ENCODE data around the gene IFITM5. TPM values are rescaled to one million over a fixed set of nuclear protein-coding genes. Genes with fewer than 3 reads are reported as not detected.

Gene IFITM5
- total RNA-seq, 4 donors from 2014 or later = not detected

DNA sequence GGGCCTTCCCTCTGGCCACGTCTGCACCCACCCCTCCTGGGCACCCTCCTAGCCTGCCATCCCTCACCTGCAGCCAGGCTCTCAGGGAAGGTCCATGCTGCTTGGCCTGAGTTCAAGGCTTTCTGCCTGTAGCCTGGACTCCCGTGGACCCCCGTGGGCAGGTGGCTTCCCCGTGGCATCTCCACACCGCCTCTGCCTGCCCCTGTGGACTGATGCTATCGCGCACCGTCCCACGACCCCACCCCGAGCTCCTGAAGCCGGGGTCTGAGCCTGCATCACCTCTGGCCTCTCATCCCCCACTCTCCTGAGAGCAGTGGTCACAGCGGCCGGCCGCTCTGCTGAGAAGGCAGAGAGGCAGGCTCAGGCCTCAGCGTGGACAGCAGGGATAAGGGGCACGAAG is 4.5 kb downstream of the IFITM5 start:
- no peak for DNase-seq
- Histone ChIP-seq H3K27ac (no peak overlapping the region), H3K4me3 (no peak overlapping the region), H3K9me3 (no peaks in the 10 kb centered on the region), H3K4me1 (peaks cover 7 to 32% (median 15%) of the 10 kb centered on the region in 3 donors), H3K36me3 (peaks cover 0 to 32% (median 0%) of the 10 kb centered on the region in 3 donors), H3K27me3 (peaks cover 0 to 43% (median 7%) of the 10 kb centered on the region in 4 donors)
- intact Hi-C loops (cut with DNase I) = no loop called here
- WGBS, 2 donors = 100% methylated on average over 1 to 2 of the region's 16 CpGs
- TF ChIP-seq, protein P1, sequence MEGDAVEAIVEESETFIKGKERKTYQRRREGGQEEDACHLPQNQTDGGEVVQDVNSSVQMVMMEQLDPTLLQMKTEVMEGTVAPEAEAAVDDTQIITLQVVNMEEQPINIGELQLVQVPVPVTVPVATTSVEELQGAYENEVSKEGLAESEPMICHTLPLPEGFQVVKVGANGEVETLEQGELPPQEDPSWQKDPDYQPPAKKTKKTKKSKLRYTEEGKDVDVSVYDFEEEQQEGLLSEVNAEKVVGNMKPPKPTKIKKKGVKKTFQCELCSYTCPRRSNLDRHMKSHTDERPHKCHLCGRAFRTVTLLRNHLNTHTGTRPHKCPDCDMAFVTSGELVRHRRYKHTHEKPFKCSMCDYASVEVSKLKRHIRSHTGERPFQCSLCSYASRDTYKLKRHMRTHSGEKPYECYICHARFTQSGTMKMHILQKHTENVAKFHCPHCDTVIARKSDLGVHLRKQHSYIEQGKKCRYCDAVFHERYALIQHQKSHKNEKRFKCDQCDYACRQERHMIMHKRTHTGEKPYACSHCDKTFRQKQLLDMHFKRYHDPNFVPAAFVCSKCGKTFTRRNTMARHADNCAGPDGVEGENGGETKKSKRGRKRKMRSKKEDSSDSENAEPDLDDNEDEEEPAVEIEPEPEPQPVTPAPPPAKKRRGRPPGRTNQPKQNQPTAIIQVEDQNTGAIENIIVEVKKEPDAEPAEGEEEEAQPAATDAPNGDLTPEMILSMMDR (IDR thresholded peaks at IDR 0.05) = no peak
- TF ChIP-seq POLR2A (IDR thresholded peaks at IDR 0.05) = no peak

DNA sequence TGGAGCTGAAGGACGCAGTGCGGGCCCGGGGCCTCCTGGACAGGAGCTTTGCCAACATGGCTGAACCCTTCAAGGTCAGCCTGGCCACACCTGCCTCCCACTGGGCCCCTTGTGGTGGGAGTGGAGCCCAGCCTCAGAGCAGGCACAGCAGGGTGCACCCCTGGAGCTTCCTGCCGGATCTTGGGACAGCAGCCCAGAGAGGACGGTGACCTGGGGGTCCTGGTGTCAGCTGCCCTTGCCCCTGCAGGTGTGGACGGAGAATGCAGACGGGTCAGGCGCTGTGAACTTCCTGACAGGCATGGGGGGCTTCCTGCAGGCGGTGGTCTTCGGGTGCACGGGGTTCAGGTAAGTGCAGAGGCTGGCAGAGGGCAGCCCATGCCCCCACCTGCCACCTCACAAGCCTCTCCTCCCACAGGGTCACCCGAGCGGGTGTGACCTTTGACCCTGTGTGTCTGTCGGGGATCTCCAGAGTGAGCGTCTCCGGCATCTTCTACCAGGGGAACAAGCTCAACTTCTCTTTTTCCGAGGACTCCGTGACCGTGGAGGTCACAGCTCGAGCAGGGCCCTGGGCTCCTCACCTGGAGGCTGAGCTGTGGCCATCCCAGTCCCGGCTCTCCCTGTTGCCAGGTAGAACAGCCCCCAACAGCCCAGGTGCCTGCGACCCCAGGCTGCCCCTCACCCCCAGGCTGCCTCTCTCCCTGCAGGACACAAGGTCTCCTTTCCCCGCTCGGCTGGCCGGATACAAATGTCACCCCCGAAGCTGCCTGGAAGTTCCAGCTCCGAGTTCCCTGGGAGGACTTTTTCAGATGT is 5.3 kb downstream of the IFITM5 start:
- H3K36me3 ChIP-seq = peaks cover 0 to 32% (median 0%) of the 10 kb centered on the region in 3 donors
- peaks cover 0 to 36% (median 4%) of the 10 kb centered on the region in 4 donors for H3K27me3 ChIP-seq
- H3K4me3 ChIP-seq = no peak overlapping the region
- TF ChIP-seq, protein P1 (IDR thresholded peaks at IDR 0.05) = no peak
- no peak for TF ChIP-seq POLR2A (IDR thresholded peaks at IDR 0.05)
- intact Hi-C loops (cut with DNase I) = no loop called here
- DNase-seq = no peak
- no peaks in the 10 kb centered on the region for H3K9me3 ChIP-seq
- no peak overlapping the region for H3K27ac ChIP-seq
- H3K4me1 ChIP-seq = peaks cover 12 to 36% (median 13%) of the 10 kb centered on the region in 3 donors
- WGBS, 2 donors = 87 to 92% methylated on average over 6 to 12 of the region's 27 CpGs

DNA sequence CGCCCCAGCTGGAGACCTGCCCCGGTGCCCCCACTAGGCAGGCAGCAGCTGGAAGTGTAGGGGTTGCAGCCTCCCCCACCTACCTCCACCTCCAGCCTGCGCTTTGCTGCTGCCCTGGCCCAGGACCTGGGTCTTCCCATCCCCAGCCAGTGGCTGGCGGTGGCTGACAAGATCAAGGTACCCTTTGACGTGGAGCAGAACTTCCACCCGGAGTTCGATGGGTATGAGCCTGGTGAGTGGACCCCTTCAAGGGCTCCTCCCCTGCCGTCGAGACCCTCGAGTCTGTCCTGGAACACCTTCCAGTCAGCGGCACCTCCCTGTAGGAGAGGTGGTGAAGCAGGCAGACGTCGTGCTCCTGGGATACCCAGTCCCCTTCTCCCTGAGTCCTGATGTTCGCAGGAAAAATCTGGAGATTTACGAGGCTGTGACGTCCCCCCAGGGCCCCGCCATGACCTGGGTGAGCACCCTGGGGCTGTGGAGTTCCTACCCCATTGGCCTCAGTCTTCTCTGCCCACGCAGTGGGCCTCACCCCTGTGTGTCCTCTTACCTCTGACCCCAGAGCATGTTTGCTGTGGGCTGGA is 6.0 kb downstream of the IFITM5 start:
- H3K9me3 ChIP-seq = no peaks in the 10 kb centered on the region
- no peak overlapping the region for H3K27ac ChIP-seq
- H3K27me3 ChIP-seq = peaks cover 0 to 33% (median under 1%) of the 10 kb centered on the region in 4 donors
- WGBS, 2 donors = 81 to 100% methylated on average over 1 to 6 of the region's 18 CpGs
- DNase-seq = no peak
- H3K4me1 ChIP-seq = peaks cover 13 to 33% (median 13%) of the 10 kb centered on the region in 3 donors
- TF ChIP-seq, protein P1 (IDR thresholded peaks at IDR 0.05) = no peak
- no peak for TF ChIP-seq POLR2A (IDR thresholded peaks at IDR 0.05)
- no peak overlapping the region for H3K4me3 ChIP-seq
- intact Hi-C loops (cut with DNase I) = no loop called here
- H3K36me3 ChIP-seq = peaks cover 0 to 32% (median 0%) of the 10 kb centered on the region in 3 donors

DNA sequence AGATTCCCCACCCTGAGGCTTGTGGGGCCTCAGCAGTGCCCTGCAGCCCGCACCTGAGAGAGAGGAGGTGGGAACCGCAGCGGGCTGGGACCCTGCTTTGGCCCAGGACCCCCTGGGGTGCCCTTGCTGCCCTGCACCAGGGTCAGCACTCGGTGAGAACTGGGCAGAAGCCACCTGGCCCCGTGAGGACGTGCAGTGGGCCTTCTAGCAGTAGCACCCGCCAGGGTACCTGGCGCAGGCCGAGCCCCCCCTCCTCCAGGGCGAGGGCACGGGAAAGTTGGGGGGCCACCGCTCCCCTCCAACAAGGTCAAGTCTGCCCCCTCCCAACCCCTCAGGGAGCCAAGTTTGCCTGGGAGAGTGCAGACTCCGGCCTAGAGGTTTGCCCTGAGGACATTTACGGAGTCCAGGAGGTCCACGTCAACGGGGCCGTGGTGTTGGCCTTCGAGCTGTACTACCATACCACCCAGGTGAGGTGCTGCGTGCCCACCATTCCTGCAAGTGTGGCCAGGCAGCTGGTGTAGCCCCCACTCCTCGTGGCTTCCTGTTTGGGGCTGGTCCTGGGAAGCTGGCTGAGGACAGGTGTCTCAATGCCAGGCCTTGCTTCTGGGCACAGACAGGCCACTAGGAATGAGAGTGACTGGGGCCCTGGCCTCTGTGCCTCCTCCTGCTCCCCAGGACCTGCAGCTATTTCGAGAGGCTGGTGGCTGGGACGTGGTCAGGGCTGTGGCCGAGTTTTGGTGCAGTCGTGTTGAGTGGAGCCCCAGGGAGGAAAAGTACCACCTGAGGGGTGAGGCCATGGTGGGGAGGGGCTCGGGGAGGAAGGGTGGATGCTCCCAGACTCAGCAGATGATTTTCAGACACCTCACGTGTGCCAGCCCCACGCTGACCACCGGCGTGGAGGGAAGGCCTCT is 6.9 kb downstream of the IFITM5 start:
- peaks cover 0 to 32% (median 0%) of the 10 kb centered on the region in 3 donors for H3K36me3 ChIP-seq
- TF ChIP-seq, protein P1 (IDR thresholded peaks at IDR 0.05) = no peak
- no peak for TF ChIP-seq POLR2A (IDR thresholded peaks at IDR 0.05)
- H3K4me1 ChIP-seq = peaks cover 14 to 34% (median 20%) of the 10 kb centered on the region in 3 donors
- no peaks in the 10 kb centered on the region for H3K9me3 ChIP-seq
- no peak for DNase-seq
- H3K27ac ChIP-seq = no peak overlapping the region
- 85 to 96% methylated on average over 5 to 10 of the region's 29 CpGs for WGBS, 2 donors
- peaks cover 0 to 33% (median 2%) of the 10 kb centered on the region in 4 donors for H3K27me3 ChIP-seq
- intact Hi-C loops (cut with DNase I) = no loop called here
- H3K4me3 ChIP-seq = no peak overlapping the region
